K562 (cell line): ENCODE results near the gene NCOA1. TPM values are rescaled to one million over a fixed set of nuclear protein-coding genes. Genes with fewer than 3 reads are reported as not detected.

Source experiments
- ATF7 ChIP-seq: fragments of 450-650 bp; IDR thresholded peaks from 2 replicates; pipeline ENCODE4 v1.7.1; 2014; ENCODE audit warnings: mild to moderate bottlenecking, moderate library complexity
- BDP1 ChIP-seq: IDR thresholded peaks from 3 replicates; pipeline ENCODE4 v1.6.1; 2011; ENCODE audit not compliant: insufficient read length, insufficient read depth
- ELF4 ChIP-seq: fragments of 450-650 bp; formaldehyde crosslinking; IDR thresholded peaks from 2 replicates; pipeline ENCODE4 v1.4.0; 2022; ENCODE audit warnings: missing genetic modification characterization
- KAT7 ChIP-seq: sonication (generic); formaldehyde crosslinking; IDR thresholded peaks from 2 replicates; pipeline ENCODE4 v1.8.0; 2022; ENCODE audit warnings: missing genetic modification reagents, mild to moderate bottlenecking, borderline replicate concordance
- MXD1 ChIP-seq: fragments of 250-450 bp; sonication (Bioruptor Pico); IDR thresholded peaks from 2 replicates; pipeline ENCODE4 v1.8.0; 2021; ENCODE audit warnings: borderline replicate concordance, mild to moderate bottlenecking, moderate library complexity; ENCODE audit not compliant: poor library complexity, severe bottlenecking
- NCOA2 ChIP-seq, 2 experiments: fragments of 450-650 bp; IDR thresholded peaks; 2 replicates each; pipeline ENCODE4 v1.6.1; 2018; ENCODE audit warnings: mild to moderate bottlenecking in 2 of 2, moderate library complexity in 1 of 2; ENCODE audit not compliant: partially characterized antibody in 2 of 2
- POLR3G ChIP-seq: IDR thresholded peaks from 2 replicates; pipeline ENCODE4 v1.6.1; 2011; ENCODE audit not compliant: insufficient read length, insufficient replicate concordance; ENCODE audit errors: extremely low read depth
- PYGO2 ChIP-seq: fragments of 450-650 bp; IDR thresholded peaks from 2 replicates; pipeline ENCODE4 v1.6.1; 2016; ENCODE audit warnings: mild to moderate bottlenecking, missing genetic modification characterization, moderate library complexity, missing compliant biosample characterization
- RCOR1 ChIP-seq, 2 experiments: IDR thresholded peaks; 2 replicates each; pipeline ENCODE4 v1.6.1; 2012; ENCODE audit warnings: low read depth in 2 of 2, low read length in 2 of 2, borderline replicate concordance in 1 of 2, improper control_type of control experiment in 1 of 2
- TCFL5 ChIP-seq: fragments of 250-450 bp; sonication (Bioruptor Pico); conservative IDR thresholded peaks from 2 replicates; pipeline ENCODE4 v1.6.1; 2021; ENCODE audit warnings: mild to moderate bottlenecking, moderate library complexity, matching md5 sums
- TRIM24 ChIP-seq, 2 experiments: fragments of 450-650 bp; IDR thresholded peaks; 2 replicates each; pipeline ENCODE4 v1.6.1; 2016
- ZNF318 ChIP-seq, 2 experiments: fragments of 450-650 bp; IDR thresholded peaks; 2 replicates each; pipeline ENCODE4 v1.6.1; 2016; ENCODE audit warnings: mild to moderate bottlenecking in 2 of 2, borderline replicate concordance in 1 of 2, low read depth in 1 of 2, moderate library complexity in 1 of 2
- ZNF592 ChIP-seq: fragments of 450-650 bp; IDR thresholded peaks from 2 replicates; pipeline ENCODE4 v1.6.1; 2017; ENCODE audit warnings: antibody characterized with exemption, mild to moderate bottlenecking
- polyA plus RNA-seq, 8 experiments: library from polyadenylated mRNA; depleted of rRNA in 4 of 8; stranded (reverse) in 5 of 8; unstranded in 3 of 8; fragments of >200 nt; fragmentation: Nextera tagmentation in 2 of 8; fragmentation: Illumina TruSeq in 1 of 8; extraction: Ambion mirVana in 2 of 8; extraction: Trizol in 1 of 8; gene quantifications; 2 replicates each; pipeline versions ENCODE4 v1.2.1 to v1.2.3, GENCODE V29; 2011 to 2014; ENCODE audit warnings: inconsistent platforms in 1 of 8, missing spikeins in 1 of 8
- total RNA-seq, 7 experiments: library from RNA; depleted of rRNA in 6 of 7; stranded (reverse); fragments of >200 nt in 6 of 7; fragmentation: Illumina TruSeq in 2 of 7; extraction: Trizol in 2 of 7; gene quantifications; 2 replicates each; pipeline versions ENCODE4 v1.2.1 to v1.2.3, GENCODE V29; 2011 to 2021; ENCODE audit warnings: low replicate concordance in 1 of 7

The NCOA1 gene
- total and polyA plus RNA-seq, 9 of the 15 experiments (the other 6 are each of a cell fraction or from before 2014, with no cell fraction given), result 4.9 to 25.7 (median 17.0) TPM

- TF ChIP-seq ZNF592 (0 out of 2 replicates have a peak, but pooled peaks have one; percentile 18), ATF7 (0 out of 2 replicates have a peak, but pooled peaks have one; percentile 11), POLR3G (no peak), BDP1 (no peak), TRIM24 (IDR thresholded peaks at IDR 0.05) (no peak), MXD1 (CRISPR knock-in tag) (no peak), RCOR1 (IDR thresholded peaks at IDR 0.05; ENCODE audit: borderline replicate concordance in 1 of 2, low read depth in 2 of 2, low read length in 2 of 2) (no peak), ZNF318 (IDR thresholded peaks at IDR 0.05; ENCODE audit: borderline replicate concordance in 1 of 2, low read depth in 1 of 2) (no peak), ELF4 (CRISPR knock-in tag) (no peak), NCOA2 (IDR thresholded peaks at IDR 0.05; ENCODE audit: partially characterized antibody in 2 of 2) (no peak), KAT7 (CRISPR knock-in tag) (no peak), TCFL5 (CRISPR knock-in tag) (no peak), PYGO2 (tag) (no peak)
Measured at GRCh38 chr2:24754985-24755705, 264.1 kb downstream of the NCOA1 start (continued).
